ENCODE results near the gene RNU1-2. TPM values are rescaled to one million over a fixed set of nuclear protein-coding genes. Genes with fewer than 3 reads are reported as not detected.

Gene RNU1-2
- total RNA-seq, 2 experiments from 2014 or later: 4,982 to 5,937 TPM

DNA sequence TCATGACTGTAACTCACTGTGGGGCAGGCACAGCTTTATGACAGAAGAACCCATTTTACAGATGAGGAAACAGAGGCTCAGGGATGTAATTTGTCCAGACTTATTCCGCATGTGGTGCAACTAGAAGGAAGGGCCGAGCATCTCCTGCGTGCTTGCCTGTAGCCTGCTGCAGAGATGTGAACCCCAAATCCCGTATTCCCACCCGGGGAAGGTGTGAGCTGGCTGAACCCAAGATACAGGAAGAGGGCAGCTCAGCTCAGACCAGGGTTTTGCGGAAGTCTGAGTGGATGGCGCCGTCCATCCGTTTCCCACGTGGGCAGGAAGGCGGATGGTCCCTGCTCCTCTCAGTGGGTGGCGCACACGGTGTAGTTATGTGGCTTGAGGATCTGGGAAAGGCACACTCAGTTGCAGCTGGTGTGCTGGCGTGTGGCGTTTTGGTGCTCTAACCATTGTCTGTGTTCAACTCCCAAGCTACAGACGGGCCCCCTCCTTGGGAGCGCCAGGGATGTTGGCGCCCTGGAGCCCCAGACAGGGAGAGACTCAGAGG, 27.2 kb downstream of the RNU1-2 start:
- peaks cover 32% of the 10 kb centered on the region for H3K4me1 ChIP-seq (ENCODE audit: insufficient read depth, low read length)
- H3K36me3 Mint-ChIP-seq (ENCODE audit: low read depth): no peaks in the 10 kb centered on the region
- TF ChIP-seq CTCF (IDR thresholded peaks at IDR 0.05): no peak
- no peak overlapping the region for H3K27ac ChIP-seq (ENCODE audit: low read depth in 1 of 2, low read length in 2 of 2)
- no peak for ATAC-seq (ENCODE audit: poor library complexity)
- H3K4me3 Mint-ChIP-seq: no peak overlapping the region
- H3K4me3 ChIP-seq (ENCODE audit: low read length): no peak overlapping the region
- H3K4me1 Mint-ChIP-seq (ENCODE audit: low read depth): peaks cover 30% of the 10 kb centered on the region
- peaks cover 9% of the 10 kb centered on the region for H3K36me3 ChIP-seq (ENCODE audit: insufficient read depth, low read length)
- ChIA-PET CTCF (no interaction called here), POLR2A (interaction anchor here (1.2 kb wide), 1 partner anchor 18 kb away, joined by 3 read pairs; no protein-coding TSS in a partner anchor)
- no peaks in the 10 kb centered on the region for H3K9me3 ChIP-seq (ENCODE audit: control insufficient read depth in 1 of 2, insufficient read depth in 1 of 2, low read length in 2 of 2)
- DNase-seq: peak in 1 of 14 experiments; percentile 17
- intact Hi-C loops (cut with DNase I, micrococcal nuclease): loop anchor here in 1 of 2 experiments (5.0 to 10.0 kb wide), 2 partner anchors 34 to 308 kb away; partner anchors contain the start of gene NBPF1
- no peak overlapping the region for H3K27ac Mint-ChIP-seq
- no peaks in the 10 kb centered on the region for H3K9me3 Mint-ChIP-seq
- H3K27me3 Mint-ChIP-seq: no peaks in the 10 kb centered on the region
- H3K27me3 ChIP-seq (ENCODE audit: control insufficient read depth in 1 of 2, insufficient read depth in 2 of 2, low read length in 2 of 2): no peaks in the 10 kb centered on the region

DNA sequence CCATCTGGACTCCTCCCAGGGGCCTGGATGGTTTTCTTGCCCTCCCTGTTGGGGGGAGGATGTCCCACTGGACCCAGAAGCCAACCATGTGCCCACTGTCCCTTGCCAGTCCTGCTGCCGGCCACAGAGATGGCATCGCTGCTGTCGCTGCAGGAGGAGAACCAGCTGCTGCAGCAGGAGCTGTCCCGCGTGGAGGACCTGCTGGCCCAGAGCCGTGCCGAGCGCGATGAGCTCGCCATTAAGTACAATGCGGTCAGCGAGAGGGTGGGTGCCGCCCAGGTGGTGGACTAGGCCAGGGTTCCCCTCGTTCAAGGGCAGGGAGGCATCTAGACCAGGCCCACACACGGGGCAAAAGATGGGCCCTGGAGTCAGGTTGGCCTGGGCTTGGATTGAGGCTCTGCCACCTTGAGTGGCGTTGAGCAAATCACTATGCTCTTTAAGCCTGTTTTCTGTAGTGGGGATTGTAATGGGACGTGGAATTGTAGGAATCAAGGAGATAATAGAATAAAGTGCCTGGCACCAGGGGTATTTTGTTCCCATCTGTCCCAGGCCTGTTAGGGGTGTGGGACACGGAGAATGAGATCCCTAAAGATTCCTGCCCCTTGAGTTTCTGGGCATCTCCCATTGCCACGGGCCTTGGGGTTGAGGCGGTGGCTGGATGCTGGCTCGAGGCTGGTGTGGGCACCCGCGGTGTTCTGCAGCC, 28.6 kb downstream of the RNU1-2 start:
- TF ChIP-seq CTCF (IDR thresholded peaks at IDR 0.05): no peak
- H3K4me1 ChIP-seq (ENCODE audit: insufficient read depth, low read length): peaks cover 32% of the 10 kb centered on the region
- no peak overlapping the region for H3K27ac ChIP-seq (ENCODE audit: low read depth in 1 of 2, low read length in 2 of 2)
- ChIA-PET POLR2A (no interaction called here), CTCF (no interaction called here)
- no peak overlapping the region for H3K4me3 ChIP-seq (ENCODE audit: low read length)
- peak in 1 of 14 experiments; percentile 22 for DNase-seq
- H3K27ac Mint-ChIP-seq: no peak overlapping the region
- peaks cover 4% of the 10 kb centered on the region for H3K36me3 Mint-ChIP-seq (ENCODE audit: low read depth)
- no peaks in the 10 kb centered on the region for H3K27me3 ChIP-seq (ENCODE audit: control insufficient read depth in 1 of 2, insufficient read depth in 2 of 2, low read length in 2 of 2)
- no peaks in the 10 kb centered on the region for H3K9me3 ChIP-seq (ENCODE audit: control insufficient read depth in 1 of 2, insufficient read depth in 1 of 2, low read length in 2 of 2)
- H3K4me1 Mint-ChIP-seq (ENCODE audit: low read depth): peaks cover 30% of the 10 kb centered on the region
- intact Hi-C loops (cut with DNase I, micrococcal nuclease): loop anchor here in 1 of 2 experiments (5.0 to 10.0 kb wide), 2 partner anchors 33 to 310 kb away; partner anchors contain the start of gene NBPF1
- H3K36me3 ChIP-seq (ENCODE audit: insufficient read depth, low read length): peaks cover 9% of the 10 kb centered on the region
- H3K27me3 Mint-ChIP-seq: no peaks in the 10 kb centered on the region
- no peak overlapping the region for H3K4me3 Mint-ChIP-seq
- ATAC-seq (ENCODE audit: poor library complexity): no peak
- H3K9me3 Mint-ChIP-seq: no peaks in the 10 kb centered on the region

GRCh38 chr1:16924919-16925477, 29.2 kb downstream of the RNU1-2 start:
- TF ChIP-seq CTCF (IDR thresholded peaks at IDR 0.05): no peak
- Histone ChIP-seq H3K36me3 (ENCODE audit: insufficient read depth, low read length) (peaks cover 9% of the 10 kb centered on the region), H3K4me3 (ENCODE audit: low read length) (no peak overlapping the region), H3K4me1 (ENCODE audit: insufficient read depth, low read length) (peaks cover 32% of the 10 kb centered on the region), H3K27ac (ENCODE audit: low read depth in 1 of 2, low read length in 2 of 2) (no peak overlapping the region), H3K27me3 (ENCODE audit: control insufficient read depth in 1 of 2, insufficient read depth in 2 of 2, low read length in 2 of 2) (no peaks in the 10 kb centered on the region), H3K9me3 (ENCODE audit: control insufficient read depth in 1 of 2, insufficient read depth in 1 of 2, low read length in 2 of 2) (no peaks in the 10 kb centered on the region)
- H3K27ac Mint-ChIP-seq: no peak overlapping the region
- ATAC-seq (ENCODE audit: poor library complexity) (no peak), DNase-seq (peak in 1 of 14 experiments; percentile 23)
- no peaks in the 10 kb centered on the region for H3K27me3 Mint-ChIP-seq
- ChIA-PET POLR2A (no interaction called here), CTCF (no interaction called here)
- peaks cover 4% of the 10 kb centered on the region for H3K36me3 Mint-ChIP-seq (ENCODE audit: low read depth)
- no peak overlapping the region for H3K4me3 Mint-ChIP-seq
- intact Hi-C loops (cut with DNase I, micrococcal nuclease): loop anchor here in 1 of 2 experiments (5.0 to 10.0 kb wide), 2 partner anchors 32 to 310 kb away; partner anchors contain the start of gene NBPF1
- H3K4me1 Mint-ChIP-seq (ENCODE audit: low read depth): peaks cover 30% of the 10 kb centered on the region
- no peaks in the 10 kb centered on the region for H3K9me3 Mint-ChIP-seq

All from CD4-positive, alpha-beta T cell (primary cell).